ENCODE data around the gene ZNF579. TPM values are rescaled to one million over a fixed set of nuclear protein-coding genes. Genes with fewer than 3 reads are reported as not detected.
A peak's percentile ranks its signal among the peaks of the same experiment; 100 is the strongest.

Gene ZNF579
- total RNA-seq, result 28.2 and 29.1 TPM in 2 replicates
- long read RNA-seq, result 0 reads

DNA sequence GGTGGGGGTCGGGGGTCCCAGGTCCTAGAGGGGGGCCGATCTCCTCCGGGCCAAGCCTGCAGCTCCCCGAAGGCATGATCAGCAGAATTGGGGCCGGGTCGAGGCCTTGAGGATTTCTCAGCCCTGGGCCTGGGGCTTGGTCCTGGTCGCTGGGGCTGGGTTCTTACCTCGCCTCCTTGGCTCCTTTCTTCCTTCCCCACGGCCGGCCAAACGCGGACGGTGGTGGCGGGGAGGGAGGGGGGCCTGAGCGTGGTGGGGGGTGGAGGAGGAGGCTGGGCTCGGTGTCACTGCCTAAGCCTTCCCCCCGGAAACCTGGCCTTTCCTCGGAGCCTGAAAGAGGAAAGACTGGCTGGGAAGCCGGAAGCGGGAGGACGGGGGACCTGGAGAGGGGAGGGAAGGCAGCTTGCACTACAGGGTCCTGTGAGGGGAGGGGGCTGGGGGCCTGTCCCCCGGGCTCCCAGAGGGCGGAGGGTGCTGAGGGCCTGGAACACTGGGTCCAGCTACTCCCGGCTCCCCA lies at the start of gene ZNF579:
Gene ZNF579 (minus strand): TSS at position 221 of the 517 bp plus-strand sequence. CDS start 1,209 bp downstream, outside the sequence.
- Mint-ChIP-seq H3K36me3 (ENCODE audit: low read depth) (peaks cover 17% of the 10 kb centered on the region), H3K4me1 (peaks cover 30% of the 10 kb centered on the region), H3K4me3 (peak within 1 kb of the TSS; percentile 93), H3K9me3 (no peaks in the 10 kb centered on the region), H3K27me3 (ENCODE audit: low read depth) (no peaks in the 10 kb centered on the region), H3K27ac (ENCODE audit: unreplicated experiment) (peak within 1 kb of the TSS; percentile 85)
- DNase-seq (ENCODE audit: low read depth, low spot score), result peak; percentile 85
- TF ChIP-seq CTCF (conservative IDR thresholded peaks at IDR 0.05), result no peak

DNA sequence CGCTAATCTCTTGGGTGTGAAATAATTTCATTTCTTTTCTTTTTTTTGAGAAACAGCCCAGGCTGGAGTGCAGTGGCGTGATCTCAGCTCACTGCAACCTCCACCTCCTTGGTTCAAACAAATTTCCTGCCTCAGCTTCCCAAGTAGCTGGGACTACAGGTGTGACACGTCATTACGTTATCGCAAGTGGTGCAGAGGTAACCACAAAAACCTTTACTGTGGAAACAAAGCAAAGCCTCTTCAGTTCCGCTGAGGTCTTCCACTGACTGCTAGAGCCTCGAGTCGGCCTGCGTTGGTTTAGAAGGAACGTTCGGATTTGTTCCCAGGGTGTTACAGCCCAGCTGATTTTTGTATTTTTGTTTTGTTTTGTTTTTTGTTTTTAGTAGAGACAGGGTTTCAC lies 45.7 kb upstream of the ZNF579 start:
- H3K36me3 Mint-ChIP-seq (ENCODE audit: low read depth), result peaks cover 7% of the 10 kb centered on the region
- peaks cover 20% of the 10 kb centered on the region for H3K4me1 Mint-ChIP-seq
- peak overlapping the region; percentile 44 for H3K4me3 Mint-ChIP-seq
- peaks cover 3% of the 10 kb centered on the region for H3K9me3 Mint-ChIP-seq
- no peak for TF ChIP-seq CTCF (conservative IDR thresholded peaks at IDR 0.05)
- peaks cover 5% of the 10 kb centered on the region for H3K27me3 Mint-ChIP-seq (ENCODE audit: low read depth)
- no peak for DNase-seq (ENCODE audit: low read depth, low spot score)
- no peak overlapping the region for H3K27ac Mint-ChIP-seq (ENCODE audit: unreplicated experiment)

DNA sequence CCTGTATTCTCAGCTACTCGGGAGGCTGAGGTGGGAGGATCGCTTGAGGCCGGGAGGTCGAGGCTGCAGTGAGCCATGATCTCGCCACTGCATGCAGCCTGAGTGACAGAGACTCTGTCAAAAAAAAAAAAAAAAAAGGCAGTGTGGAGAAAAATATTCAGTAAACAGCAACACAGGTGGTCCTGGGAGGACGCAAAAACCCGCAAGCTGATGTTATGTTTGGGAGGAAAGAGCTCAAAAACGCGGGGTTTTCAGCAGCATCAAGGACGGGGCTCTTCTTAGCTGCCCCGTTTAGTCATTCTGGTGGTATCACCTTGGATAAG lies 44.3 kb upstream of the ZNF579 start:
- Mint-ChIP-seq H3K27ac (ENCODE audit: unreplicated experiment) (peak overlapping the region; percentile 99), H3K27me3 (ENCODE audit: low read depth) (peaks cover 5% of the 10 kb centered on the region), H3K4me3 (peak overlapping the region; percentile 92), H3K9me3 (peaks cover 3% of the 10 kb centered on the region), H3K4me1 (peaks cover 20% of the 10 kb centered on the region), H3K36me3 (ENCODE audit: low read depth) (peaks cover 11% of the 10 kb centered on the region)
- DNase-seq (ENCODE audit: low read depth, low spot score), result no peak
- no peak for TF ChIP-seq CTCF (conservative IDR thresholded peaks at IDR 0.05)

- Mint-ChIP-seq H3K27me3 (ENCODE audit: low read depth) (peaks cover 5% of the 10 kb centered on the region), H3K27ac (ENCODE audit: unreplicated experiment) (peak within 1 kb of the TSS; percentile 99), H3K36me3 (ENCODE audit: low read depth) (peaks cover 11% of the 10 kb centered on the region), H3K4me3 (peak within 1 kb of the TSS; percentile 92), H3K9me3 (peaks cover 3% of the 10 kb centered on the region), H3K4me1 (peaks cover 20% of the 10 kb centered on the region)
- peak; percentile 96 for DNase-seq (ENCODE audit: low read depth, low spot score)
- no peak for TF ChIP-seq CTCF (conservative IDR thresholded peaks at IDR 0.05)
Measured at GRCh38 chr19:55624109-55625003, 43.7 kb upstream of the ZNF579 start, which contains the start of gene ZNF784. Gene ZNF784, minus strand, starts transcription at chr19:55624566. Its CDS starts 5 bp downstream, at chr19:55624561.

GRCh38 chr19:55623561-55623960 lies 42.9 kb upstream of the ZNF579 start:
- Mint-ChIP-seq H3K4me3 (peak overlapping the region; percentile 92), H3K9me3 (peaks cover 3% of the 10 kb centered on the region), H3K27me3 (ENCODE audit: low read depth) (peaks cover 5% of the 10 kb centered on the region), H3K36me3 (ENCODE audit: low read depth) (peaks cover 11% of the 10 kb centered on the region), H3K27ac (ENCODE audit: unreplicated experiment) (no peak overlapping the region), H3K4me1 (peaks cover 20% of the 10 kb centered on the region)
- no peak for DNase-seq (ENCODE audit: low read depth, low spot score)
- TF ChIP-seq CTCF (conservative IDR thresholded peaks at IDR 0.05), result no peak

Measured in neural crest cell (in vitro differentiated cells).